Psoas muscle (tissue), 8 donors: Measurements from ENCODE around the gene RAB5A. TPM values are rescaled to one million over a fixed set of nuclear protein-coding genes. Genes with fewer than 3 reads are reported as not detected.
A peak's percentile ranks its signal among the peaks of the same experiment; 100 is the strongest.

Experiments
- ATAC-seq, 4 donors: fragments of 200-7000 bp; cut with Tn5 transposase; one replicate each; pipeline ENCODE4 v1.9.1; 2020; ENCODE audit warnings: moderate library complexity in 3 of 4, mild to moderate bottlenecking in 2 of 4
- DNase-seq, 2 donors: peaks; one replicate each; pipeline ENCODE4 v3.0.0-alpha.2; 2020
- H3K27ac ChIP-seq: fragments of 200-600 bp; one replicate; pipeline ENCODE4 v1.8.0; 2022
- H3K27me3 ChIP-seq, 3 donors: fragments of 200-600 bp in 1 of 3; one replicate each; pipeline versions ENCODE4 v1.6.1 to v1.8.0; 2013 to 2022; ENCODE audit warnings: low read length in 2 of 3, mild to moderate bottlenecking in 2 of 3, moderate library complexity in 1 of 3; ENCODE audit not compliant: insufficient read depth in 3 of 3
- H3K36me3 ChIP-seq, 2 donors: fragments of 200-600 bp in 1 of 2; one replicate each; pipeline versions ENCODE4 v1.6.1 to v1.8.0; 2013 to 2022; ENCODE audit warnings: low read depth in 1 of 2, mild to moderate bottlenecking in 1 of 2, moderate library complexity in 1 of 2; ENCODE audit not compliant: insufficient read depth in 1 of 2
- H3K4me1 ChIP-seq: fragments of 200-600 bp; one replicate; pipeline ENCODE4 v1.8.0; 2022
- H3K4me3 ChIP-seq: fragments of 200-600 bp; one replicate; pipeline ENCODE4 v1.8.0; 2022; ENCODE audit warnings: mild to moderate bottlenecking
- H3K9me3 ChIP-seq: fragments of 200-600 bp; one replicate; pipeline ENCODE4 v1.8.0; 2022
- WGBS, 3 donors: extraction: QIAGEN DNeasy Blood & Tissue Kit; methylation state at CpG; one replicate each; pipeline versions ENCODE4 v1.1.6 to v1.1.7; 2013; 5-methylcytosine and 5-hydroxymethylcytosine counted together
- intact Hi-C, 2 donors: fragments of 100-400 bp; cut with DNase I; formaldehyde crosslinking; loops; one replicate each; pipeline versions ENCODE4 v1.11.0 to v1.14.2; 2022
- polyA plus RNA-seq, 3 donors: library from polyadenylated mRNA; stranded (reverse); fragments of 200-250 nt; gene quantifications; one replicate each; pipeline ENCODE4 v1.2.3, GENCODE V29; 2013
- total RNA-seq, 4 donors: library from RNA; stranded (reverse); fragmentation: NEBNext Ultra II Directional in 2 of 4; extraction: Animal tissue kit (Norgen Biotek cat#: 25700) in 2 of 4; gene quantifications; one replicate each; pipeline versions ENCODE4 v1.2.1 to v1.2.4, GENCODE V29; 2021 to 2023
- TF ChIP-seq, protein P1 (sequence below): fragments of 200-600 bp; IDR thresholded peaks from one replicate; pipeline ENCODE4 v1.8.0; 2022; ENCODE audit warnings: antibody characterized with exemption
- donor health status: healthy with polysubstance abuse.
- donor health status: DM: no; HTN: no; CAD: no; lungs with moderate emphysema.
- donor health status: Bipolar disorder and iron deficiency.
- donor health status: healthy.
- donor health status: DM: yes; HTN: yes; CAD: no.
- donor health status: DM: no; HTN: no; CAD: no.
- donor health status: DM: no; HTN: no; CAD: no.
- donor health status: DM: yes; HTN: yes; CAD: no.

Gene RAB5A
- total and polyA plus RNA-seq, 7 donors, result 28.6 to 62.3 (median 50.4) TPM

DNA sequence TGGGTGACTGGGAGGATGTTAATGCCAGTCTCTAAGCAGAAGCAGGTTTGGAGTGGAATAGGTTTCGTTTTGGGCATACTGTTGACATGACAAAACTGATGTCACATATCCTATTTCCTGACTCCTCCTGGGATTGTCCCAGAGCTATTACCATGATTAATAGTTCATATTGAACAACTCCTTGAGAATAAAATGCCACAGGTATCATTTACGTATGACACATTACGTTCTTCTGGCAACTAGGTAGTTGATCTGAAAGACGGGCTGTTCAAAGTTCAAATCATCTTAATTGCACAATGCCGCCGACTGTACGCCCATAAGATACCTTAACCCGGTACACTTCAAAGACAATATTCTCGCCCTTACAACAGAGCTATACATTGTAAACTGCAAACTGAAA lies 1.4 kb upstream of the RAB5A start:
- no peak for DNase-seq
- ATAC-seq, result no peak
- Histone ChIP-seq H3K4me3 (peak overlapping the region; percentile 89), H3K36me3 (no peaks in the 10 kb centered on the region), H3K27ac (no peak overlapping the region), H3K27me3 (no peaks in the 10 kb centered on the region), H3K4me1 (peaks cover 23% of the 10 kb centered on the region), H3K9me3 (no peaks in the 10 kb centered on the region)
- WGBS, 3 donors, result 81 to 93% (median 90%) methylated on average over 9 of the region's 9 CpGs
- TF ChIP-seq, protein P1, sequence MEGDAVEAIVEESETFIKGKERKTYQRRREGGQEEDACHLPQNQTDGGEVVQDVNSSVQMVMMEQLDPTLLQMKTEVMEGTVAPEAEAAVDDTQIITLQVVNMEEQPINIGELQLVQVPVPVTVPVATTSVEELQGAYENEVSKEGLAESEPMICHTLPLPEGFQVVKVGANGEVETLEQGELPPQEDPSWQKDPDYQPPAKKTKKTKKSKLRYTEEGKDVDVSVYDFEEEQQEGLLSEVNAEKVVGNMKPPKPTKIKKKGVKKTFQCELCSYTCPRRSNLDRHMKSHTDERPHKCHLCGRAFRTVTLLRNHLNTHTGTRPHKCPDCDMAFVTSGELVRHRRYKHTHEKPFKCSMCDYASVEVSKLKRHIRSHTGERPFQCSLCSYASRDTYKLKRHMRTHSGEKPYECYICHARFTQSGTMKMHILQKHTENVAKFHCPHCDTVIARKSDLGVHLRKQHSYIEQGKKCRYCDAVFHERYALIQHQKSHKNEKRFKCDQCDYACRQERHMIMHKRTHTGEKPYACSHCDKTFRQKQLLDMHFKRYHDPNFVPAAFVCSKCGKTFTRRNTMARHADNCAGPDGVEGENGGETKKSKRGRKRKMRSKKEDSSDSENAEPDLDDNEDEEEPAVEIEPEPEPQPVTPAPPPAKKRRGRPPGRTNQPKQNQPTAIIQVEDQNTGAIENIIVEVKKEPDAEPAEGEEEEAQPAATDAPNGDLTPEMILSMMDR, result no peak
- intact Hi-C loops, result loop anchor here (5.0 kb wide), 2 partner anchors 92 to 242 kb away; partner anchors contain the start of gene SGO1 (in 2 of the 2)

DNA sequence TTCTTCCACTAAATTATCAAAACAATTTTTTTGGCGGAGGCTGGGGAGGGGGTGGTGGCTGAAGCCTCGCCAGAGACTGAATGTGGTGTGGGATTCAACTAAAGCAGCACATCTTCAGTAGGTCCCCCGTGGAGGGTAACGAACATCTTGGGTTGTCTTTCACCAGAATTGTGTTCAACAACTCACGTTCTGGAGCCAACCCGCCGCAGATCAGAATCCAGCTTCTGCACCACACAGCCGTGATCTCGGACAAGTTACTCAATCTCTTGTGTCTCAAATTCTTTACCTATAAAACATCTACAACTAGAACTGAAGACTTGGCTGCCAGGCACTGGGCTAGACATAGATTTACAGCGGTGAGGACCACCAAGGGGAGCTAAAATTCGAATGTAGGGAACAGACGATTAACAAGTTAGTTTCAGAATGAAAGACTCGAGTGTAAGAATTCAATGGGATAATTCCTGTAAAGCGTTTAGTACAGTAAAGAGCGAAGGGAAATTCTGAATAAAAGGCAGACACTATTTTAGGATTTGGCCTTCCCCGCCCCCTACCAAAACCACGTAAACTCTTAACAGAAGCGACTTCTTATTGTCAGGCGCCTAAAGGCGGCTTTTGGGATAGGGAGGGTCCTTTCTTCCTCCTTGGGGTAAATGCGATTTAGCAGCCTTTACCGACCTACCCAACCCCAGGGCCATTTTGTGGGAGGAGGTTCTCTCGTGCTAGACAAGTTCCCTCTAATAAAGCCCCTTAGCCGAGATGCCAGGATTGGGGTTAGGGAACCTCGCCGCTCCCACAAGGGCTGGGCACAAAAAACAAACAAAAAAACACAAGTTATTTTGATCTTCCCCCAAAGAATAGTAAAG lies 697 bp upstream of the RAB5A start:
- peak; percentile 1 to 26 (median 8) for ATAC-seq
- DNase-seq, result no peak
- Histone ChIP-seq H3K4me1 (peaks cover 30% of the 10 kb centered on the region), H3K9me3 (no peaks in the 10 kb centered on the region), H3K4me3 (peak overlapping the region; percentile 89), H3K27me3 (no peaks in the 10 kb centered on the region), H3K27ac (peak overlapping the region; percentile 100), H3K36me3 (peaks cover 0 to 5% of the 10 kb centered on the region in 2 donors)
- intact Hi-C loops, result loop anchor here (2.0 to 5.0 kb wide), 3 partner anchors 91 to 241 kb away; partner anchors contain the start of genes SGO1 (in 2 of the 2) and KAT2B (in 1 of the 2)
- 25 to 39% (median 38%) methylated on average over 26 of the region's 26 CpGs for WGBS, 3 donors
- TF ChIP-seq, protein P1, result no peak

DNA sequence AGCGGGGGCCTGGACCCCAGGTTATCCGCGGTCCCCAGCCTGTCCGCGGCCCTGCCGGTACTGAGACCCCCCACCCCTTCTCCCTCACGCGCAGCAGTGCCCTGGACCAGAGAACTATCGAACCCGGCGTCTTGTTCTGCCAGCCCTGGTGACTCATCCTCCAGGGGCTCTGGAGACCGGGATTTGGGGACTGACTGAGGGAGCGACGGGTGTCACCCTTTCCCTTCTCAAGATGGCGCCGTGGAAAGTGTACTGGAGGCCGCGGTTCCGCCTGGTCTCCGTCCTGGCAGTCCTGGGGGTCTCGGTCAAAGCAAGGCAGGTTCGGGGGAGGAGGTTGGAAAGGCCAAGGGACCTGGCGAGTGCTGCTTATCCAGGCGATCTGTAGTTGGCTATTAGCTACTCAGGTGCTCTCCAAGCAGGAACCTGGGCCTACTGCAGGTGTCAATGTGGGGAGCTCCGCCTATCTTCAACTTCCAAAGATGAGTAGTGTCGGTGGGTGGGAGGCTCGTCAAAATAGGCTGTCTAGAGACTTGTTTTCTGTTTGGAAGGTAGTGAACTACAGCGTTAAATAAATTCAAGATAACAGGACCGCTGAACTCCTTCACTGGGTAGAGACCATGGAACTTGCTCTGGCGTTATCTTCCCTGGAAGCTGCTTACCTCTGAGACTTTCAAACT lies 790 bp downstream of the RAB5A start:
- intact Hi-C loops, result loop anchor here (2.0 to 5.0 kb wide), 3 partner anchors 90 to 240 kb away; partner anchors contain the start of genes SGO1 (in 2 of the 2) and KAT2B (in 1 of the 2)
- DNase-seq (peak in 1 of 2 donors; percentile 73), ATAC-seq (peak; percentile 49 to 70 (median 55))
- Histone ChIP-seq H3K36me3 (peaks cover 0 to 18% of the 10 kb centered on the region in 2 donors), H3K27me3 (no peaks in the 10 kb centered on the region), H3K9me3 (no peaks in the 10 kb centered on the region), H3K4me1 (peaks cover 43% of the 10 kb centered on the region), H3K4me3 (peak overlapping the region; percentile 89), H3K27ac (peak overlapping the region; percentile 100)
- WGBS, 3 donors, result 0 to 1% (median 0%) methylated on average over 27 to 30 of the region's 30 CpGs
- TF ChIP-seq, protein P1, result no peak

DNA sequence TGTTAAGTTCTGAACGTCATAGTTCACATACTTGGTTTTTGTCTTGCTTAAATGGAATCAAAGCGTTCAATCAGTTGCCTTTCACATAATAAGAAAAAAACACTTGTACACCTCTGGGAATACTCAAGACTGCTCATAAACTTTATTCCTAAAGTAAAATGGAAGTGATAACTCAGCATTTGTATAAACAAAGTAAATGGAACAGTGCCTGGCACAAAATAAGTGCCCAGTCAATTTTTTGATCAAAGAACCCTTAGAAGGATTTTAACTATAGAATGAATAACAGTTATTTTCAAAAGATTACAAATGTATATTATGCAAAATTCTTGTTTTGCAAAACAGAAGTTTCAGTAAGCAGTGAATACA lies 1.3 kb downstream of the RAB5A start:
- H3K9me3 ChIP-seq, result no peaks in the 10 kb centered on the region
- H3K36me3 ChIP-seq, result peaks cover 0 to 22% of the 10 kb centered on the region in 2 donors
- intact Hi-C loops, result loop anchor here (5.0 kb wide), 2 partner anchors 89 to 239 kb away; partner anchors contain the start of gene SGO1 (in 2 of the 2)
- WGBS, 3 donors, result 1 to 7% (median 2%) methylated on average over 2 of the region's 2 CpGs
- TF ChIP-seq, protein P1, result no peak
- DNase-seq, result no peak
- H3K27me3 ChIP-seq, result no peaks in the 10 kb centered on the region
- peak overlapping the region; percentile 89 for H3K4me3 ChIP-seq
- H3K27ac ChIP-seq, result peak overlapping the region; percentile 100
- peaks cover 48% of the 10 kb centered on the region for H3K4me1 ChIP-seq
- no peak for ATAC-seq
